Esophagus muscularis mucosa (tissue), 3 donors: ENCODE data around the gene LARGE1.

Experiments
- CTCF ChIP-seq, 3 experiments: fragments of 200-600 bp in 2 of 3; fragments of 450-650 bp in 1 of 3; sonication (generic) in 2 of 3; IDR thresholded peaks; one replicate each; pipeline ENCODE4 v1.5.1; 2017 to 2019; ENCODE audit warnings: antibody characterized with exemption in 3 of 3, mild to moderate bottlenecking in 2 of 3, moderate library complexity in 1 of 3
- EP300 ChIP-seq: sonication (generic); formaldehyde crosslinking; IDR thresholded peaks from one replicate; pipeline ENCODE4 v1.6.1; 2017; ENCODE audit warnings: antibody characterized with exemption

GRCh38 chr22:33848251-33848650 lies 72.0 kb downstream of the LARGE1 start:
- no peak for TF ChIP-seq CTCF (IDR thresholded peaks at IDR 0.05)
- no peak for TF ChIP-seq EP300
